GM12878 (cell line): ENCODE results near the gene SLC4A3.

Experiments
- ATF3 ChIP-seq: IDR thresholded peaks from 2 replicates; pipeline ENCODE4 v1.6.1; 2011; ENCODE audit warnings: low read depth, mild to moderate bottlenecking, low read length, moderate library complexity, borderline replicate concordance; ENCODE audit errors: extremely low read depth
- CEBPZ ChIP-seq: fragments of 150-350 bp; IDR thresholded peaks from 2 replicates; pipeline ENCODE4 v1.6.1; 2016; ENCODE audit warnings: low read depth, low read length
- CHD1 ChIP-seq: IDR thresholded peaks from 2 replicates; pipeline ENCODE4 v1.6.1; 2012; ENCODE audit warnings: low read depth, low read length, improper control_type of control experiment
- CTCF ChIP-seq, 3 experiments: IDR thresholded peaks in 2 of 3; conservative IDR thresholded peaks in 1 of 3; 2 replicates each; pipeline ENCODE4 v1.5.1; 2011; ENCODE audit warnings: low read depth in 3 of 3, low read length in 3 of 3, mild to moderate bottlenecking in 3 of 3, control low read depth in 2 of 3, moderate library complexity in 2 of 3, inconsistent platforms in 1 of 3, mixed read lengths in 1 of 3; ENCODE audit not compliant: control insufficient read depth in 2 of 3, insufficient read depth in 1 of 3; ENCODE audit errors: extremely low read depth in 1 of 3
- CUX1 ChIP-seq: IDR thresholded peaks from 2 replicates; pipeline ENCODE4 v1.6.1; 2012; ENCODE audit warnings: improper control_type of control experiment, low read depth, low read length; ENCODE audit not compliant: insufficient replicate concordance
- EGR1 ChIP-seq, 2 experiments: IDR thresholded peaks; 1 replicate in 1 of 2; 2 replicates in 1 of 2; pipeline ENCODE4 v1.6.1; 2011 to 2012; ENCODE audit warnings: low read depth in 2 of 2, low read length in 2 of 2, borderline replicate concordance in 1 of 2, mild to moderate bottlenecking in 1 of 2, moderate library complexity in 1 of 2
- ELK1 ChIP-seq: IDR thresholded peaks from 2 replicates; pipeline ENCODE4 v1.6.1; 2012; ENCODE audit warnings: low read depth, low read length, improper control_type of control experiment
- GABPA ChIP-seq: IDR thresholded peaks from 2 replicates; pipeline ENCODE4 v1.6.1; 2014; ENCODE audit warnings: antibody characterized with exemption, low read depth, mild to moderate bottlenecking, inconsistent platforms
- POLR2AphosphoS2 ChIP-seq: IDR thresholded peaks from 2 replicates; pipeline ENCODE4 v1.6.1; 2011; ENCODE audit warnings: low read depth, mild to moderate bottlenecking, low read length, improper control_type of control experiment, moderate library complexity
- POLR2AphosphoS5 ChIP-seq: IDR thresholded peaks from 2 replicates; pipeline ENCODE4 v1.6.1; 2011; ENCODE audit warnings: mild to moderate bottlenecking, low read length, inconsistent platforms
- REST ChIP-seq: IDR thresholded peaks from 2 replicates; pipeline ENCODE4 v1.6.1; 2012; ENCODE audit warnings: mild to moderate bottlenecking, low read depth, low read length
- TBL1XR1 ChIP-seq: IDR thresholded peaks from 2 replicates; pipeline ENCODE4 v1.6.1; 2012; ENCODE audit warnings: low read depth, low read length, improper control_type of control experiment
- ZNF274 ChIP-seq: IDR thresholded peaks from one replicate; pipeline ENCODE4 v1.8.0; 2011; ENCODE audit not compliant: insufficient read length, insufficient read depth

- TF ChIP-seq POLR2AphosphoS5 (no peak), CUX1 (no peak), CEBPZ (no peak), REST (no peak), ATF3 (no peak), CTCF (IDR thresholded peaks at IDR 0.05 in 2 of 3, conservative IDR thresholded peaks at IDR 0.05 in 1 of 3; ENCODE audit: control insufficient read depth in 2 of 3, extremely low read depth in 1 of 3, insufficient read depth in 1 of 3, low read depth in 3 of 3, low read length in 3 of 3) (no peak), ZNF274 (no peak), CHD1 (no peak), EGR1 (IDR thresholded peaks at IDR 0.05; ENCODE audit: borderline replicate concordance in 1 of 2, low read depth in 2 of 2, low read length in 2 of 2) (no peak), GABPA (no peak), ELK1 (no peak), TBL1XR1 (no peak), POLR2AphosphoS2 (no peak)
Measured at GRCh38 chr2:219578811-219579613, 48.4 kb upstream of the SLC4A3 start.
